Measurements from ENCODE around the gene ZNF784.
A peak's percentile ranks its signal among the peaks of the same experiment; 100 is the strongest.

Gene ZNF784

DNA sequence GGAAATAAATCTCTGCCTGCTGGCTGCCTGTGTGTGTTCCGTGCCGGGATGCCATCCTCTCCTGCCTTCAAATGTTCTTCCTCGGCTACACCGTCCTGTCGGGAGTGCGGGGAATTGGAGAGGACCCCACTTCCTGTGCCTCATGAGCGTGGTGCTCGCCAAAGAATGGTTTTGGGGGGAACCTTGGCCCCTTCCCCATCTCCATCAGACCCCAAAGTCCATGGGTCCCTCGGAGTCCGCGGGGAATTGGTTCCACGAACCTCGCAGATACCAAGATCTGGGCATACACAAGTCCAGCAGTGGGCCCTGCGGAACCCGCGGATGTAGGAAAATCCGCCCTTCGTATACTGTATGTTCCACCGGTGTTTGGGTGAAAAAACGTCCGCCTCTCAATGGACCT is 21.3 kb downstream of the ZNF784 start:
- no peak overlapping the region for H3K27ac ChIP-seq (replicated peaks)
- H3K27me3 ChIP-seq (ENCODE audit: insufficient read depth, poor library complexity, severe bottlenecking) = no peaks in the 10 kb centered on the region
- no peak for TF ChIP-seq POLR2AphosphoS5 (IDR thresholded peaks at IDR 0.05; ENCODE audit: low read depth)
- no peak for TF ChIP-seq GABPA (IDR thresholded peaks at IDR 0.05; ENCODE audit: low read depth)
- TF ChIP-seq, protein P1, sequence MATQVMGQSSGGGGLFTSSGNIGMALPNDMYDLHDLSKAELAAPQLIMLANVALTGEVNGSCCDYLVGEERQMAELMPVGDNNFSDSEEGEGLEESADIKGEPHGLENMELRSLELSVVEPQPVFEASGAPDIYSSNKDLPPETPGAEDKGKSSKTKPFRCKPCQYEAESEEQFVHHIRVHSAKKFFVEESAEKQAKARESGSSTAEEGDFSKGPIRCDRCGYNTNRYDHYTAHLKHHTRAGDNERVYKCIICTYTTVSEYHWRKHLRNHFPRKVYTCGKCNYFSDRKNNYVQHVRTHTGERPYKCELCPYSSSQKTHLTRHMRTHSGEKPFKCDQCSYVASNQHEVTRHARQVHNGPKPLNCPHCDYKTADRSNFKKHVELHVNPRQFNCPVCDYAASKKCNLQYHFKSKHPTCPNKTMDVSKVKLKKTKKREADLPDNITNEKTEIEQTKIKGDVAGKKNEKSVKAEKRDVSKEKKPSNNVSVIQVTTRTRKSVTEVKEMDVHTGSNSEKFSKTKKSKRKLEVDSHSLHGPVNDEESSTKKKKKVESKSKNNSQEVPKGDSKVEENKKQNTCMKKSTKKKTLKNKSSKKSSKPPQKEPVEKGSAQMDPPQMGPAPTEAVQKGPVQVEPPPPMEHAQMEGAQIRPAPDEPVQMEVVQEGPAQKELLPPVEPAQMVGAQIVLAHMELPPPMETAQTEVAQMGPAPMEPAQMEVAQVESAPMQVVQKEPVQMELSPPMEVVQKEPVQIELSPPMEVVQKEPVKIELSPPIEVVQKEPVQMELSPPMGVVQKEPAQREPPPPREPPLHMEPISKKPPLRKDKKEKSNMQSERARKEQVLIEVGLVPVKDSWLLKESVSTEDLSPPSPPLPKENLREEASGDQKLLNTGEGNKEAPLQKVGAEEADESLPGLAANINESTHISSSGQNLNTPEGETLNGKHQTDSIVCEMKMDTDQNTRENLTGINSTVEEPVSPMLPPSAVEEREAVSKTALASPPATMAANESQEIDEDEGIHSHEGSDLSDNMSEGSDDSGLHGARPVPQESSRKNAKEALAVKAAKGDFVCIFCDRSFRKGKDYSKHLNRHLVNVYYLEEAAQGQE (IDR thresholded peaks at IDR 0.05; ENCODE audit: insufficient replicate concordance, low read depth) = no peak
- TF ChIP-seq, protein P2, sequence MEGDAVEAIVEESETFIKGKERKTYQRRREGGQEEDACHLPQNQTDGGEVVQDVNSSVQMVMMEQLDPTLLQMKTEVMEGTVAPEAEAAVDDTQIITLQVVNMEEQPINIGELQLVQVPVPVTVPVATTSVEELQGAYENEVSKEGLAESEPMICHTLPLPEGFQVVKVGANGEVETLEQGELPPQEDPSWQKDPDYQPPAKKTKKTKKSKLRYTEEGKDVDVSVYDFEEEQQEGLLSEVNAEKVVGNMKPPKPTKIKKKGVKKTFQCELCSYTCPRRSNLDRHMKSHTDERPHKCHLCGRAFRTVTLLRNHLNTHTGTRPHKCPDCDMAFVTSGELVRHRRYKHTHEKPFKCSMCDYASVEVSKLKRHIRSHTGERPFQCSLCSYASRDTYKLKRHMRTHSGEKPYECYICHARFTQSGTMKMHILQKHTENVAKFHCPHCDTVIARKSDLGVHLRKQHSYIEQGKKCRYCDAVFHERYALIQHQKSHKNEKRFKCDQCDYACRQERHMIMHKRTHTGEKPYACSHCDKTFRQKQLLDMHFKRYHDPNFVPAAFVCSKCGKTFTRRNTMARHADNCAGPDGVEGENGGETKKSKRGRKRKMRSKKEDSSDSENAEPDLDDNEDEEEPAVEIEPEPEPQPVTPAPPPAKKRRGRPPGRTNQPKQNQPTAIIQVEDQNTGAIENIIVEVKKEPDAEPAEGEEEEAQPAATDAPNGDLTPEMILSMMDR (IDR thresholded peaks at IDR 0.05; ENCODE audit: insufficient read depth, low read length) = no peak
- no peak for TF ChIP-seq SPI1 (IDR thresholded peaks at IDR 0.05; ENCODE audit: borderline replicate concordance, low read depth)

DNA sequence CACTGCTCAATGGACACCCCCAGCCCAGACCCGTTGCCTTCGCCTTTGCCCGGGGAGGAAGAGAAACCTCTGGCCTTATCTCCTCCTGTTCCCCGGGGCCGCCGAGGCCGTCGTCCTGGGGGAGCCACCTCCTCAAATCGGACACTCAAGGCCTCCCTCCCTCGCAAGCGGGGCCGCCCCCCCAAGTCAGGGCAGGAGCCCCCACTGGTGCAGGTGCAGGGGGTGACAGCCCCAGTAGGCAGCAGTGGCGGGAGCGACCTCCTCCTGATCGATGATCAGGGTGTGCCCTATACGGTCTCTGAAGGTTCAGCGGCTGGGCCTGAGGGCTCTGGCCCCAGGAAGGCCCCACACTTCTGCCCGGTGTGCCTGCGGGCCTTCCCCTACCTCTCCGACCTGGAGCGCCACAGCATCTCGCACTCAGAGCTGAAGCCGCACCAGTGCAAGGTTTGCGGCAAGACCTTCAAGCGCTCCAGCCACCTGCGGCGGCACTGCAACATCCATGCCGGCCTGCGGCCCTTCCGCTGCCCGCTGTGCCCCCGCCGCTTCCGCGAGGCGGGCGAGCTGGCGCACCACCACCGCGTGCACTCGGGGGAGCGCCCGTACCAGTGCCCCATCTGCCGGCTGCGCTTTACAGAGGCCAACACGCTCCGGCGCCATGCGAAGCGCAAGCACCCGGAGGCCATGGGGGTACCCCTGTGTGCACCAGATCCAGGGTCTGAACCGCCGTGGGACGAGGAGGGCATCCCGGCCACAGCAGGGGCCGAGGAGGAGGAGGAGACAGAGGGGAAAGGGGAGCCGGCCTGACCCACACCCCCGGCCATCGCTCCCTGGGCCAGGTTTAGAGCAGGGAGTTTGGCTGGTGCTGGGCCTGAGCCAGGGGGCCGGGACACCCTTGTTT is 22.0 kb downstream of the ZNF784 start:
- H3K4me3 ChIP-seq (replicated peaks; ENCODE audit: insufficient read depth, low read length) = no peak overlapping the region
- H3K27ac ChIP-seq (replicated peaks) = no peak overlapping the region
- no peak for DNase-seq (ENCODE audit: low read depth in 1 of 2, low spot score in 1 of 2)
- TF ChIP-seq, protein P1 (IDR thresholded peaks at IDR 0.05; ENCODE audit: insufficient replicate concordance, low read depth) = no peak
- TF ChIP-seq SPI1 (IDR thresholded peaks at IDR 0.05; ENCODE audit: borderline replicate concordance, low read depth) = no peak
- TF ChIP-seq, protein P2 (IDR thresholded peaks at IDR 0.05; ENCODE audit: insufficient read depth, low read length) = no peak
- no peaks in the 10 kb centered on the region for H3K27me3 ChIP-seq (ENCODE audit: insufficient read depth, poor library complexity, severe bottlenecking)

More for the DNA sequence above, 21.3 kb downstream of the ZNF784 start:
- DNase-seq (ENCODE audit: low read depth in 1 of 2, low spot score in 1 of 2) = no peak
- no peak overlapping the region for H3K4me3 ChIP-seq (replicated peaks; ENCODE audit: insufficient read depth, low read length)

DNA sequence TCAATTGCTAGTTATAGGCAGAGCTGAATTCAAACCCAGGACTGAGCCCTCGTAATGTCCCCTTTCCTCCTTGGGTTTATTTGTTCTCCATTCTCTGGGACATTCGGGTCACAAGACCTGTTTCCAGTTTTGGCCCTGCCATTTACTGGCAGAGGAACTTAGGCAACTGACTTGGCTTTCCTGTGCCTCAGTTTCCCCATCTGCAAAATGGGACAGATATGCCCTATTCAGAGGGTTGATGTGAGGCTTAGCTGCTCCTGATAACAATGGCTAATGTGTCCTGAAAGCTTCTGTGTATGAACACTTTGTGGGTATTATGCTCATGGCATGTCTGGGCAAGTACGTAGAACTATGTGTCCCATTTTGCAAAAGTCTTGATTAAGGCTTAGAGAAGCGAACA is 23.3 kb downstream of the ZNF784 start:
- Histone ChIP-seq H3K27ac (replicated peaks) (peak overlapping the region; percentile 97), H3K4me3 (replicated peaks; ENCODE audit: insufficient read depth, low read length) (peak overlapping the region; percentile 65), H3K27me3 (ENCODE audit: insufficient read depth, poor library complexity, severe bottlenecking) (no peaks in the 10 kb centered on the region)
- TF ChIP-seq SPI1 (IDR thresholded peaks at IDR 0.05; ENCODE audit: borderline replicate concordance, low read depth) = no peak
- TF ChIP-seq, protein P1 (IDR thresholded peaks at IDR 0.05; ENCODE audit: insufficient replicate concordance, low read depth) = no peak
- DNase-seq (ENCODE audit: low read depth in 1 of 2, low spot score in 1 of 2) = no peak

All from HL-60 (cell line).